ENCODE results near the gene SPTA1. TPM values are rescaled to one million over a fixed set of nuclear protein-coding genes. Genes with fewer than 3 reads are reported as not detected.

SPTA1 gene
- total RNA-seq, 1 experiment from 2014 or later: 0.66 TPM

DNA sequence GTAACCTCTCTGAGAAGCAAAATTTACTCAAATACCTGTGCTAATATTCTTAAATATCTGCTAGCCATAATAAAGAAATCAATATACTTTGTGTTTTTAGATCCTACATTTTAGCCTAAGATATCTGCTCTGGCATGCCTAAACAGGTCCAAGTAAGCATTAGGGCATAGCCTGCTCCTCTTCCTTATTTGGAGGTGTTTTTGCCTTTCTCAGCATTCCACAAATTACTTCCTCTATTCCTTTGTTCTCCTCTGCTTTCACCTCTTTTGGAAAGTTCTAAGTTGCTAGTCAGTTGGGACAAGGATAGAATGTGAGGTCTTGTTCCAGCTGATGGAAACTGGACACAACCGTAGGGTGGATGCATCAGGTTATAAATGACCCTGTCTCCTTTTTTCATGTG, 99.6 kb downstream of the SPTA1 start:
- H3K36me3 Mint-ChIP-seq (ENCODE audit: insufficient read depth, unreplicated experiment): no peaks in the 10 kb centered on the region
- H3K27me3 Mint-ChIP-seq (ENCODE audit: unreplicated experiment): no peaks in the 10 kb centered on the region
- H3K9me3 Mint-ChIP-seq (ENCODE audit: low read depth, unreplicated experiment): peaks cover 8% of the 10 kb centered on the region
- no TSS peak for BruUV-seq (replicated peaks)
- CTCF ChIA-PET: no interaction called here
- no peak overlapping the region for H3K4me3 Mint-ChIP-seq (ENCODE audit: low read depth, unreplicated experiment)
- intact Hi-C loops (cut with micrococcal nuclease; ENCODE audit: unreplicated experiment): no loop called here
- DNase-seq: no peak
- no peak for TF ChIP-seq CTCF (IDR thresholded peaks at IDR 0.05; ENCODE audit: unreplicated experiment)
- H3K27ac Mint-ChIP-seq (ENCODE audit: unreplicated experiment): no peak overlapping the region
- no peaks in the 10 kb centered on the region for H3K4me1 Mint-ChIP-seq (ENCODE audit: low read depth, unreplicated experiment)

GRCh38 chr1:158583962-158584361, 102.6 kb downstream of the SPTA1 start:
- Mint-ChIP-seq H3K4me1 (ENCODE audit: low read depth, unreplicated experiment) (no peaks in the 10 kb centered on the region), H3K4me3 (ENCODE audit: low read depth, unreplicated experiment) (no peak overlapping the region), H3K9me3 (ENCODE audit: low read depth, unreplicated experiment) (peaks cover 6% of the 10 kb centered on the region), H3K27ac (ENCODE audit: unreplicated experiment) (no peak overlapping the region), H3K36me3 (ENCODE audit: insufficient read depth, unreplicated experiment) (no peaks in the 10 kb centered on the region), H3K27me3 (ENCODE audit: unreplicated experiment) (no peaks in the 10 kb centered on the region)
- intact Hi-C loops (cut with micrococcal nuclease; ENCODE audit: unreplicated experiment): no loop called here
- no TSS peak for BruUV-seq (replicated peaks)
- no peak for TF ChIP-seq CTCF (IDR thresholded peaks at IDR 0.05; ENCODE audit: unreplicated experiment)
- CTCF ChIA-PET: no interaction called here
- DNase-seq: no peak

- Mint-ChIP-seq H3K36me3 (ENCODE audit: insufficient read depth, unreplicated experiment) (no peaks in the 10 kb centered on the region), H3K4me1 (ENCODE audit: low read depth, unreplicated experiment) (no peaks in the 10 kb centered on the region), H3K27me3 (ENCODE audit: unreplicated experiment) (no peaks in the 10 kb centered on the region), H3K27ac (ENCODE audit: unreplicated experiment) (no peak within 1 kb of the TSS), H3K9me3 (ENCODE audit: low read depth, unreplicated experiment) (no peaks in the 10 kb centered on the region), H3K4me3 (ENCODE audit: low read depth, unreplicated experiment) (no peak within 1 kb of the TSS)
- no peak for DNase-seq
- no peak for TF ChIP-seq CTCF (IDR thresholded peaks at IDR 0.05; ENCODE audit: unreplicated experiment)
- intact Hi-C loops (cut with micrococcal nuclease; ENCODE audit: unreplicated experiment): no loop called here
- CTCF ChIA-PET: no interaction called here
- BruUV-seq (replicated peaks): no TSS peak
Measured at GRCh38 chr1:158579733-158580132, 106.8 kb downstream of the SPTA1 start, which contains the start of gene OR10X1. Gene OR10X1, minus strand, starts transcription at chr1:158579899. Its CDS starts 0 bp downstream, at chr1:158579899.

DNA sequence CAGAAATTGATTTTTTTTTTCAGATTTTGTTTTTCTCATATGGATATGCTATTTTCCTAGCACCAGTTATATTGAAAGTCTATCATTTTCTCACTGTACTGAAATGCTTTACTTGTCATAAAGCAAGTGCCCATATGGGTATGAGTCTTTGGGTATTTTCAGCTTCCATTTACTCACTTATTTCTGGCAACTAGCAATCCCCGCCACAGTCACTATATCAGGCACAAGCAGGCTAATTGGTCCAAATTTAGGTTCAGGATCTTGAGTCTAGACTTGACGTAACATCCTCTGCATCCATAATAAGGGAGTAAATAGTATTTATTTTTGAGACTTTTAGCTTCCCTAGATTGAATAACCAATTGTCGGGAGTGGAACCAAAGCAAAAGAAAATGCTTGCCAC, 109.0 kb downstream of the SPTA1 start:
- no peaks in the 10 kb centered on the region for H3K4me1 Mint-ChIP-seq (ENCODE audit: low read depth, unreplicated experiment)
- no peak for TF ChIP-seq CTCF (IDR thresholded peaks at IDR 0.05; ENCODE audit: unreplicated experiment)
- intact Hi-C loops (cut with micrococcal nuclease; ENCODE audit: unreplicated experiment): no loop called here
- no peaks in the 10 kb centered on the region for H3K9me3 Mint-ChIP-seq (ENCODE audit: low read depth, unreplicated experiment)
- no peak for DNase-seq
- no peak overlapping the region for H3K27ac Mint-ChIP-seq (ENCODE audit: unreplicated experiment)
- CTCF ChIA-PET: no interaction called here
- BruUV-seq (replicated peaks): no TSS peak
- no peaks in the 10 kb centered on the region for H3K27me3 Mint-ChIP-seq (ENCODE audit: unreplicated experiment)
- no peak overlapping the region for H3K4me3 Mint-ChIP-seq (ENCODE audit: low read depth, unreplicated experiment)
- H3K36me3 Mint-ChIP-seq (ENCODE audit: insufficient read depth, unreplicated experiment): no peaks in the 10 kb centered on the region
